Glomerular visceral epithelial cell (primary cell): ENCODE measurements around the gene GORASP1.

Experiments used
- DNase-seq: peaks from one replicate; pipeline ENCODE4 v3.0.0-alpha.2; 2016; ENCODE audit errors: extremely low spot score

The GORASP1 gene

DNA sequence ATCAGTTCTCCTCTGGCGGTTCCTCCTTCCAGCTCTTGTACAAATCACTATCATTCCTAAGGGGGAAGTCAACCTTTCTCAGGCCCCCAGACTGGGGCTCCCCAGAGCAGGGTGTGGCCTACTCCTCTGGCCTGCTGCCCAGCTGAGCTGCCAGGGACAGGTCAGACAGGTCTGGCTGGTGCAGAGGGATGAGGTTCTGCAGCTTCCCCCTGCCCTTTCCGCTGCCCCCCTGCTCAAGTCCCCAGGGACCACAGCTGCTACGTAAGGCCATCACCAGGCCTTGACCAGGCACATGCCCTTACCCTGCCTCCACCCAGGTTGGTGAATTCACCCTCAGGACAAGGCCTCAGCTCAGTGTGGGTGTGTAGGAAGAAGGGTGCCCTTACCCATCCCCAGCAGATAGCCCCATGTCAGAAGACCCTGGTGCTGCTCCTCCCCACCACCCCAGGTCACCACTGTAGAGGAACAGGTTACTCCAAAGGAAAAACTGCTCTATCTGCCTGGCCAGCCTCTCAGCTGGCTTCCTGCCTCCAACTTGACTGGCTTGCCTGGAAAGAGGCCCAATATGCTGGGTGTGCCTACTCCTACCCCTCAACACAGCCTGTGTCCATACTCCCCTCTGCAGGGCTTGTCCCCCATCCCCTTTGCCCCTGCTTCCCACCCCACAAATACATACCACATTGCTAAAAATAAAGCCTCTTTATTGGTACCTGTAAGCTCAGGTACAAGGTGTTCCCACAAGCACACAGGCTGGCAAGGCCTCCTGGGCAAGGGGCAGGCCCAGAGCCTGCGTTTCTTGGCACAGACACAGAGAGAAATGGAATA lies 34.0 kb upstream of the GORASP1 start:
- peak; percentile 50 for DNase-seq

- no peak for DNase-seq
These were observed 33.0 kb upstream of the GORASP1 start for GRCh38 chr3:39140341-39140971.

DNA sequence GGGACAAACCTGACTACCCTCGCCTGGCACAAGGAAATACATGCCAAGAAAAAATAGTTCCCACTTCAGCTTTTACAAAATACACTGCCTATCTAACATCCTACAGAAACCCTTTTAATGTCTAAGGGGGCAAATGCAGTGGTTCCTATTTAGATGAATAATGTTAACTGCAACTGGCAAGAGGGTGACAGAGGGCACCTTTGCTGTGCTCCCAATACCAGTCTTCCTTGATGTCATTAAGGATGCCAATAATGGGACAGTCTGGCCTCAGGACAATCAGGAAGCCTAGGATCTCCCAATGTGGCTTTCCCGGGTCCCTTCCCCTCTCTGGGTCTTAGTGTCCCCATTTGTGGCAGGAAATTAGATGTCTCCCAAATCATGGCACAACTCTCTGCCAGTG lies 32.0 kb upstream of the GORASP1 start:
- DNase-seq: no peak

GRCh38 chr3:39138804-39139415 lies 31.5 kb upstream of the GORASP1 start:
- DNase-seq: no peak

- no peak for DNase-seq
These were observed 30.8 kb upstream of the GORASP1 start for GRCh38 chr3:39137991-39138803.

GRCh38 chr3:39137435-39137936 lies 30.1 kb upstream of the GORASP1 start:
- no peak for DNase-seq

GRCh38 chr3:39136533-39137434 lies 29.4 kb upstream of the GORASP1 start:
- no peak for DNase-seq

DNA sequence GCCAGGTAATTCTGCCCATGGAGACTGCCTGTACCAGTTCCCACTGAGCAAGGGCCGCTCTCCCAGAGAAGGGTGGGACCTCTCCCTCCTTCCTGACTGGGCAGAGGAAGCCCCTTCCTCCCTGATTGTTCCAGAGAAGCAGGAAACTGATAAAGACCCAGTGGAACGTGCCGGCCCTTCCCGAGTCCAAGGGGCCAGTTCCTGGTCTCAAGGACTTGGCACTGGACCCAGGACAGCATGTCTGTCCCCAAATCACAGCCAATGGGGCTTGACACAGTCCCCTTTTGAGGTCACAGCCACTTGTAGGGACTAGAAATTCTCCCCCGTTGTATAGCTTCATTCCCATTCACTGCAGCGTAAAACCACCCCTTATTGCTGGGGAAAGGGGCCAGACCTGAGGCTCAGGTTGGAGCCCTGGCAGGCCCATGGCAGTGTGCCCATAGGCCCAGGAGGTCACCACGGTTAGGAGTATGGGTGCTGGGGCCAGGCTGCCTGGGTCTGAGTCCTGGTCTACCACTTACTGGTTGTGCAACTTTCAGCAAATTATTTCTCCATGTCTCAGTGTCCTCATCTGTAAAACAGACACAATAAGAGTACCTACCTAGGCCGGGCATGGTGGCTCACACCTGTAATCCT lies 27.9 kb upstream of the GORASP1 start:
- DNase-seq: no peak

GRCh38 chr3:39134305-39134704 lies 26.9 kb upstream of the GORASP1 start:
- DNase-seq: no peak

DNA sequence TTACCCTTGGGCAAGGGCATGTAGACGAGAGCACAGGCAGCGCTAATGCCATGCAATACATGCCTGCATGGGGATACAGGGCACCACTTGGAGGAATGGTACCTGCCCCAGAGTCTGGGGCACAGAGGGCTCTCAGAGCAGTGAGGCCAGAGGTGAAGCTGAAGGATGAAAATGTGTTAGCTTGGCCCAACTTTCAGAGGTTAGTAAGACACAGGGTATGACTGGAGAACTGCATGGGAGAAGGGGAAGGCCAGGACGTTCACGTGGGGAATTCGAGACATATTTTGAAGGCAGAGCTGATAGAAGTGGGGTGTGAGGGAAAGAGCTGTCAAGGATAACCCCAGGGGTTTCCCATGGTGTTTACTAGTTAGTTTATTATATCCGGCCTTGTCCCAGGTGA lies 26.4 kb upstream of the GORASP1 start:
- DNase-seq: no peak

DNA sequence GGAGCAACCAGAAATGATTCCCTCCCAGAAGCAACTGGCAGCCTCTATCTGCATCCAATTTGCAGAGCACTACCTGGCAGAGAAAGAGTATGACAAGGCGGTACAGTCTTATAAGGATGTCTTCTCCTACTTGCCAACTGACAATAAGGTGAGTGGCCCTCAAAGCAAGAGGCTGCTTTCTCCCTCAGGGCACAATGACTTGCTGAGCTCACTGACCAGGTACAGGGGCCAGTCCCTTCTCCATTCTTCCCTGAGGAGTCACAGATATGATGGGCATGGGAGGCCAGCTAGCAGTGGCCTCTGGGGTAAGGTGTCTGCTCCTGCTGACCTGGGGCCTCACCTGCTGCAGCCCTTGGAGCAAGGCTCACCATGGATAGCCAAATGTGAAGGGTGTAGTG lies 25.7 kb upstream of the GORASP1 start:
- DNase-seq: no peak

GRCh38 chr3:39132096-39133092 lies 25.0 kb upstream of the GORASP1 start:
- no peak for DNase-seq

- no peak for DNase-seq
These were observed 23.4 kb upstream of the GORASP1 start for GRCh38 chr3:39130693-39131265.

GRCh38 chr3:39130026-39130425 lies 22.6 kb upstream of the GORASP1 start:
- no peak for DNase-seq

DNA sequence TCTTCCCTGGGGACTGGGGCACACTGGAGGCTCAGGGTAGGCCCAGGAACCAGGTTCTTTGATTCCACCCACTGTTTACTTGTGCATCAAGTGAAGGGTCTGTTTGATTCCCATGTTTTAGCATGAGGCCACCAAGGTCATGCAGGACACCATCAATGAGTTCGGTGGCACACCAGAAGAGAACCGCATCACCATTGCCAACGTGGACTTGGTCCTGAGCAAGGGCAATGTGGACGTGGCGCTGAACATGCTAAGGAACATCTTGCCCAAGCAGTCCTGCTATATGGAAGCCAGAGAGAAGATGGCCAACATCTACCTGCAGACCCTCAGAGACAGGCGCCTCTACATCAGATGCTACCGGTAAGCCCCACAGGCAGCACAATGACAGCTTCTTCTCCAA lies 21.5 kb upstream of the GORASP1 start:
- no peak for DNase-seq

DNA sequence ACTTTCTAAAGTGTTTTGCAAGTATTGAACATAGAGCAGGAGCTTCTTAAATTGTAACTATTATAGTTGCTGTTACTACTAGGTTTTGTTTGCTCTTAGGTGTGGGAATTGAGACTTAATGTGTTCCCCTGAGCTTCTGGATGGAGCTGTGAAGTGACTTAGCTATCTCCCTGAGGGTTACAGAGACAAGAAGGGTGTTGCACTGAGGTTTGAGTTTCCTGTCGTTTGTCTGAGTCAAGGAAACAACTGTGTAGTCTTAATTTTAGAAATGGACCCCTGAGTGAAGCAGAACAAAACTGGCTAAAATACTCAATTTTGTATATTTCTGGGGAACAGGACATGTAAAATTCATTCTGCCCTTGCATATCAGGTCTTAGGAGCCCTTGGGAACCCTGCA lies 20.5 kb upstream of the GORASP1 start:
- DNase-seq: no peak

DNA sequence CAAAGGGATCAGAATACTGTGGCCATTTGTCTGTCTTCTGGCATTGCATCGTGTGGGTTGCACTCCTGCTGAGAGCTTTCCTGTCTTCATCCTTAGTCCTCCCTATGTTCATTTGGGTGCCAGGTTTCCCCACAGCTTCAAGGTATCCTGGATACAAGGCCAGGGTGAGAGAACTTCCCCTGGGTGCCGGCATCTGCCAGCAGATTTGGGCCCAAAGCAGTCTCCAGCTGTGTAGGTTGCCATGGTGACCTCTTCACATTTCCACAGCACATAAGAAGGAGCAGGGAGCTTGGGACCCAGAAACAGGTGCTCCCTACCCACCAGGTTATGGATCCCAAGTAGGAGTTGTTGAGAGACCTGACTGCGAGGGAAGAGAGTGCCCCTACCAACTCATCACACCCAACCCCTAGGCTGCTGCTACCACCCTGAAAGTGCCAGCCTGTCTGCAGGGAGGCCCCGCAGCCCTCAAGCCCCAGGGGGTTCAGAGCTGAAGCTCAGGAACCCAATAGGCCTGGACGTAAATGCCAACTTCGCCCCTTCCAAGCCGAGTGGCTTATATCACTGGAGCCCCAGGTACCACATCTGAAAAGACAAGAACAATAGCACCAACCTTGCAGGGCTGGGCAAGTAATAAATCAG lies 20.0 kb upstream of the GORASP1 start:
- no peak for DNase-seq

DNA sequence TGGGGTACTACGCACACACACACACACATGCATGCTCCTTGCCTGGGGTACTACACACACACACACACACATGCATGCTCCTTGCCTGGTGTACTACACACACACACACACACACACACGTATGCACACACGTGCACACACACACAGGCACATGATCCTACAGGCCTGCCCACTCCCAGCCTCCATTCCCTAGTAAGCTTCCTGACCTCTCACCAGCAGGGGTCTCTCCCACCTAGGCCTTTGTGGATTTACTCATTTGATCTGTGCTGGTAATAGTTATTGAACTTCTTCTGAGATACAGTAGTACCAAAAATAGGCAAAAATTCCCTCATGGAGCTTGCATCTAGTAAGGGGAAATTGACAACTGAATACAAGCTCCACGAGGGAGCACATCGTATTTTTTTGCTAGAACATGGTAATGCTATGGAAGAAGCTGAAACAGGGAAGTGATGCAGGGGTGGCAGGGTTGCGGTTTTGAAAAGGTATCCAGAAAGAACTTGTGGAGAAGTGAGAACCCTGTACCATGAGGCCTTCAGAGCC lies 19.2 kb upstream of the GORASP1 start:
- peak; percentile 40 for DNase-seq
